ENCODE data around the gene TNFRSF1B. TPM values are rescaled to one million over a fixed set of nuclear protein-coding genes. Genes with fewer than 3 reads are reported as not detected.

TNFRSF1B gene
- total and polyA plus RNA-seq, 2 of the 8 experiments (the other 6 are each of a cell fraction or from before 2014, with no cell fraction given) = 1.7 to 2.9 TPM

- 79% methylated on average over 8 of the region's 9 CpGs; no CpG with 5 or more reads in 1 of the 2 experiments for WGBS, 2 experiments (ENCODE audit: extremely low coverage in 1 of 2, insufficient coverage in 1 of 2, insufficient read length in 1 of 2, insufficient replicate concordance in 2 of 2, low coverage in 1 of 2, low lambda C conversion rate in 2 of 2, missing lambda C conversion rate in 1 of 2)
- Histone ChIP-seq H3K36me3 (ENCODE audit: control insufficient read depth in 2 of 4, insufficient read depth in 4 of 4, low read length in 3 of 4) (no peaks in the 10 kb centered on the region), H2AK5ac (ENCODE audit: low read depth, low read length) (no peak overlapping the region; the same call in 1 of the 2 replicates), H3K79me2 (ENCODE audit: control insufficient read depth in 1 of 2, insufficient read depth in 2 of 2, low read length in 2 of 2) (no peaks in the 10 kb centered on the region), H4K5ac (ENCODE audit: insufficient read length, low read depth, low read length) (no peak overlapping the region), H2BK120ac (replicated peaks; ENCODE audit: low read depth, low read length) (no peak overlapping the region), H3K4me1 (replicated peaks in 1 of 4; ENCODE audit: control insufficient read depth in 3 of 4, insufficient read depth in 4 of 4, low read length in 3 of 4) (peaks cover 0 to 7% (median 0%) of the 10 kb centered on the region in 4 experiments; a peak in 2 of 7 replicates), H3K56ac (replicated peaks; ENCODE audit: insufficient read length, low read depth, low read length) (no peak overlapping the region), H3K9ac (replicated peaks in 1 of 4; ENCODE audit: extremely low read depth in 1 of 4, low read depth in 3 of 4, low read length in 3 of 4) (no peak overlapping the region), H2BK12ac (ENCODE audit: low read depth, low read length) (peak overlapping the region; percentile 43; the same call in 1 of the 2 replicates), H3K4ac (replicated peaks; ENCODE audit: insufficient read length, low read depth, low read length) (no peak overlapping the region), H3K4me3 (ENCODE audit: extremely low read depth in 1 of 4, insufficient read depth in 2 of 4, low read depth in 3 of 4, low read length in 4 of 4) (no peak overlapping the region), H3K23ac (ENCODE audit: insufficient read length) (no peak overlapping the region), H3K18ac (ENCODE audit: extremely low read depth, low read length) (no peak overlapping the region; the same call in none of the 2 replicates), H3K27ac (ENCODE audit: low read depth, low read length) (no peak overlapping the region), H2BK5ac (ENCODE audit: low read depth, low read length) (no peak overlapping the region), H3K23me2 (ENCODE audit: low read depth, low read length) (no peaks in the 10 kb centered on the region; the same call in 1 of the 2 replicates), H3K14ac (ENCODE audit: insufficient read length) (no peak overlapping the region), H3K79me1 (ENCODE audit: low read depth, low read length) (no peaks in the 10 kb centered on the region), H2BK20ac (ENCODE audit: low read length) (no peak overlapping the region), H3K27me3 (replicated peaks in 1 of 4; ENCODE audit: control insufficient read depth in 3 of 4, extremely low read depth in 1 of 4, insufficient read depth in 3 of 4, low read length in 3 of 4) (peaks cover 0 to 18% (median 13%) of the 10 kb centered on the region in 4 experiments; a peak in 6 of 7 replicates), H2AFZ (ENCODE audit: low read length) (no peak overlapping the region), H2BK15ac (ENCODE audit: low read length) (no peak overlapping the region), H3K4me2 (ENCODE audit: insufficient read depth in 1 of 2, low read depth in 2 of 2, low read length in 2 of 2) (no peak overlapping the region), H4K8ac (ENCODE audit: extremely low read depth, insufficient read depth, low read length) (no peak overlapping the region), H4K20me1 (replicated peaks in 1 of 2; ENCODE audit: control insufficient read depth in 1 of 2, insufficient read depth in 2 of 2, low read length in 2 of 2) (peaks cover 0 to 2% of the 10 kb centered on the region in 2 experiments), H3K9me3 (ENCODE audit: insufficient read depth in 2 of 2, low read depth in 1 of 2, low read length in 1 of 2) (no peaks in the 10 kb centered on the region), H4K91ac (replicated peaks; ENCODE audit: insufficient read length, low read length) (no peak overlapping the region)
- ChIA-PET CTCF (ENCODE audit: partially characterized antibody) (interaction anchor here (0.7 to 2.7 kb wide), 4 partner anchors 15 to 37 kb away, joined by 3 to 15 read pairs (median 3); no protein-coding TSS in a partner anchor), POLR2A (ENCODE audit: partially characterized antibody) (no interaction called here)
- DNase-seq (ENCODE audit: low read depth in 1 of 2, low spot score in 2 of 2) (peak in 1 of 2 experiments; percentile 23), FAIRE-seq (no peak)
- no peak for TF ChIP-seq NANOG (IDR thresholded peaks at IDR 0.05; ENCODE audit: insufficient read depth, low read depth, low read length, poor library complexity, severe bottlenecking)
- TF ChIP-seq BRCA1 (IDR thresholded peaks at IDR 0.05; ENCODE audit: low read depth, low read length) = no peak
- TF ChIP-seq NRF1 (IDR thresholded peaks at IDR 0.05; ENCODE audit: low read depth, low read length) = no peak
- no peak for TF ChIP-seq SIX5 (IDR thresholded peaks at IDR 0.05; ENCODE audit: low read depth, low read length)
- TF ChIP-seq TAF7 (optimal IDR thresholded peaks at IDR 0.05; ENCODE audit: borderline replicate concordance, low read depth, low read length) = no peak
- TF ChIP-seq RBBP5 (IDR thresholded peaks at IDR 0.05; ENCODE audit: borderline replicate concordance, low read depth, low read length) = no peak
- TF ChIP-seq KDM1A (IDR thresholded peaks at IDR 0.05; ENCODE audit: borderline replicate concordance, low read length) = no peak
- TF ChIP-seq EZH2 (IDR thresholded peaks at IDR 0.05; ENCODE audit: low read depth, low read length, severe bottlenecking) = no peak
- no peak for TF ChIP-seq CTBP2 (IDR thresholded peaks at IDR 0.05; ENCODE audit: borderline replicate concordance, insufficient read depth, insufficient read length, low read length)
- no peak for TF ChIP-seq TBP (IDR thresholded peaks at IDR 0.05; ENCODE audit: low read depth, low read length)
- TF ChIP-seq CHD1 (IDR thresholded peaks at IDR 0.05; ENCODE audit: low read depth, low read length) = no peak
These were observed 4.9 kb upstream of the TNFRSF1B start for GRCh38 chr1:12161662-12162458.

Measured in H1 (cell line).